Measurements from ENCODE around the gene SLC38A2.

SLC38A2 gene

DNA sequence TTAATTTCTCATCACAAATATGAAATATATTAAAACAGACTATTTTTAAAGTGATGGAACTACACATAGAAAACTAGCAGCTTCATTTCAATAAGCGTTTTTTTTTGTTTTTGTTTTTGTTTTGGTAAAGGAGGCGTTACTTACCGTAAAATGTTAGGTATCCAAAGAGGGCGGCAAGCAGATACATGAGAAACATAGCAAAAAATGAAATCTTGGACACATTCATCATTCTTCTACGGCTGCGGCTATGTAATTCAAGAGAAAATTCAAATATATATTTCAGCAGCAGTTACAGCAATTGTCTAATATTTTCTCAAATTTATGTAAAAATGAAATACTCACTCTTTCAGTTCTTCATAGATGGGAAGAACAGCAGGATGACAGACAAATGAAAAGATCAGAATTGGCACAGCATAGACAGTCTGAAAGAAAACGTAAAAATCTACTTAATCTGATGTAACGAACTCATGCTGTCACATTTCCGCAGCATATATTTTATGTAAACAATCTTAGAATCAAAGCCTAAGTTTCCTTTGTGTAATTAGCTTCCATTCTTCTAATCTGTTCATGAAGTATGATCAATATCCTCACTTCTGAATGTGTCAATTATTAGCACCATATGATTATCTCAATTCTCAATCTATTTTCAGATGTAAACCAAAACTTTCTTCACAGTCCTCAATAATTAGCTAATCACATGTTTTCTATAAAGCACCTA is 8.8 kb downstream of the SLC38A2 start:
- Histone ChIP-seq H3K27me3 (ENCODE audit: control insufficient read depth, insufficient read depth, low read length) (no peaks in the 10 kb centered on the region), H3K36me3 (ENCODE audit: control insufficient read depth, insufficient read depth, low read length) (peaks cover 9% of the 10 kb centered on the region), H3K4me1 (ENCODE audit: control insufficient read depth, insufficient read depth, low read length) (peaks cover 36% of the 10 kb centered on the region), H3K9me3 (ENCODE audit: control insufficient read depth, low read length) (no peaks in the 10 kb centered on the region), H3K9ac (ENCODE audit: low read length) (no peak overlapping the region), H3K4me3 (ENCODE audit: low read length) (no peak overlapping the region)

DNA sequence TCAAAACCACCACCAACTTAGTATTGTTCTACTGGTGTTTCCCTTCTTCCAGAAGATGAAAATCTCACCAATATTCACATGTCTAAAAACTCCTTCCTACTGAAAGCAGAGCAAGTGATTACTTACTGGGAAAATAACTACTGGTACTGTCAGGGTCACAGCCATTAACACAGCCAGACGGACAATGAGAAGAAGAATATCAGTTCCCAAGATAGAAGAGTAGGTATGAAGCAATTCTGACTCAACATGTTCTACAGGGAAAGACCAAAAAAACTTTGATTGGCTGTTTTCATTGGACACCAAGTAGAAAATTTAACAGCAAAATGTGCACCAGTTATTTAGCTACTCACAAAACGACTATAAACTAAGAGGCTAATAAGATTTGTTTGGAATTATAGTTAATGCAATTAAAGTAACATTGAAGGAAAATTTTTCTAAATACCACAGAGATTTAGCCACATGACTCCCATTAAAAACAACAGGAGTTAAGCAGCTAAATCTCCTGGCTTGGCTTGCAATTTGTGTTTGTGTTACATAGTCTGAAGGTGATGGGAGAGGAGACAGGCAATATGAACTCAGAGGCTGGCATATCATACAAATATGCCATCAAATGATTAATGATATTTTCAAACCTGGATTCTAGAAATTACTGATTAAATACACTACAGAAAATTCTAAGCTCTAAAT is 9.5 kb downstream of the SLC38A2 start:
- H3K27me3 ChIP-seq (ENCODE audit: control insufficient read depth, insufficient read depth, low read length) = no peaks in the 10 kb centered on the region
- no peak overlapping the region for H3K4me3 ChIP-seq (ENCODE audit: low read length)
- peaks cover 29% of the 10 kb centered on the region for H3K4me1 ChIP-seq (ENCODE audit: control insufficient read depth, insufficient read depth, low read length)
- H3K9me3 ChIP-seq (ENCODE audit: control insufficient read depth, low read length) = no peaks in the 10 kb centered on the region
- no peak overlapping the region for H3K9ac ChIP-seq (ENCODE audit: low read length)
- H3K36me3 ChIP-seq (ENCODE audit: control insufficient read depth, insufficient read depth, low read length) = peaks cover 9% of the 10 kb centered on the region

DNA sequence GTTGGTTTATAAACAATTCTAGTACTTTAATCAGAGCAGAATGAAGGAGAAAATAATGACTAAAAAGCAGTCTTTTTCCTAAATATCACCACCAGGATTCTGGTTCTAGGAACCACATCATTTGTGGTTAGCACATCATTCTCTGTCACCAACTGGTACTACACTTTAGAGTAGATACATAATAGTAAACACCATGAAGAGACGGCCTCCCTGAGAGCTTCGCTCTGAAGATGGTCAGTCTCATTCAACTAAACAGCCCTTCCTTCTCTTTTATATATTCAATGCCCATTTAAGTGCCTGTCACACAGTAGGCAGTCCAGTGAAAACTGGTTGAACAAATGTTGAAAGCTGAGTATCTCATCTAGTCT is 10.9 kb downstream of the SLC38A2 start:
- no peaks in the 10 kb centered on the region for H3K36me3 ChIP-seq (ENCODE audit: control insufficient read depth, insufficient read depth, low read length)
- peaks cover 19% of the 10 kb centered on the region for H3K4me1 ChIP-seq (ENCODE audit: control insufficient read depth, insufficient read depth, low read length)
- no peaks in the 10 kb centered on the region for H3K9me3 ChIP-seq (ENCODE audit: control insufficient read depth, low read length)
- no peak overlapping the region for H3K4me3 ChIP-seq (ENCODE audit: low read length)
- H3K27me3 ChIP-seq (ENCODE audit: control insufficient read depth, insufficient read depth, low read length) = no peaks in the 10 kb centered on the region
- no peak overlapping the region for H3K9ac ChIP-seq (ENCODE audit: low read length)

DNA sequence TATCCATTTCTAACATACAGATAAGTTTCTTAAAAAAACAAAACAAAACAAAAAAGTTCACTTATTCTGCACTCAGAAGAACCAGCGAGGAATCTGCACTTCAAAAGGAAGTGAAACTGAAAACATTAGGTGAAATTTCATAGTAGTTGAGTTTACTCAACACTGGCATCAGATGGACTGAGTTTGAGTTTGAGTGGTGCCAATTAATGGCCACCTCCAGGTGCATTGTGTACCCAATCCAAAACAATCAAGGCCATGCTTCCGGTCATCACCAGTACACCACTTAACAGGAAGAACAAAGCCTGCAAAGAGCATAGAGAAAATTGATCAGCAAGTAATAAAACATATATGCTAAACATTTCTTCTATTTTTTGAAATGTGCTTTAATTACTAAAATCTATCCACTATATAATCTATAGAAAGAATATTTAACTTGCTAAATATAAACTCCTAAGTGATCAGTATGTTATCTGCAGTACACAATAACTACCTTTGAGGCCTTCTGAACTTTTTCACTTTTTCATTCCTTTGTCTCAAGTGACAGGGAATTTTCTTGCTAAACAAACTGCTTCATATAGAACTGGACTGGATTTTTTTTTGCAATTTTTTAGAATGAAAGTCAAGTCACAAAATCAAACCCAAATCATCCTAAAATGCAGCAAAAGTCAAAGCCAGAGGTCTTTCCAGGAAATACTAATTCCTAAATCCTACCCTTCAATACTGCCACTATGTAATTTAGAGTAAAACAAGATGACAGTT is 11.5 kb downstream of the SLC38A2 start:
- Histone ChIP-seq H3K9ac (ENCODE audit: low read length) (no peak overlapping the region), H3K36me3 (ENCODE audit: control insufficient read depth, insufficient read depth, low read length) (no peaks in the 10 kb centered on the region), H3K27me3 (ENCODE audit: control insufficient read depth, insufficient read depth, low read length) (no peaks in the 10 kb centered on the region), H3K9me3 (ENCODE audit: control insufficient read depth, low read length) (no peaks in the 10 kb centered on the region), H3K4me3 (ENCODE audit: low read length) (no peak overlapping the region), H3K4me1 (ENCODE audit: control insufficient read depth, insufficient read depth, low read length) (peaks cover 17% of the 10 kb centered on the region)

DNA sequence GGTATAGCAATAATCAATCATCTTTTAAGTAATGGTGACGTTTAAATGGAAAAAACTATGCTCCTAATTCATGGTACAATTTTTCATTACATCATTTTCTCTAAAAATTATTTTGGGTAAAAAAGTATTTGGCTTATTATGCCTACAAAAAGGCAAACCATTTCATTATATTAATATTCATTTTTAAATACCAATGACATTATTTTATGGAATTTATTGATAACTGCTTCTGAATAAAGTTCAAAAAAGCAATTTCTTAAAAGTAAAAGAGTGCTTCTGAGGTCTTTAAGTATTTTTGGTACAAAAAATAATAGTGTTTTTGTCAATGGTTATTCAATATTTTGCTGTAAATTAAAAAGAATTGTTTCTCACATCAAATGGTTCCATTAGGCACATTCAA is 12.2 kb downstream of the SLC38A2 start:
- Histone ChIP-seq H3K9ac (ENCODE audit: low read length) (no peak overlapping the region), H3K27me3 (ENCODE audit: control insufficient read depth, insufficient read depth, low read length) (no peaks in the 10 kb centered on the region), H3K4me3 (ENCODE audit: low read length) (no peak overlapping the region), H3K9me3 (ENCODE audit: control insufficient read depth, low read length) (no peaks in the 10 kb centered on the region), H3K36me3 (ENCODE audit: control insufficient read depth, insufficient read depth, low read length) (no peaks in the 10 kb centered on the region), H3K4me1 (ENCODE audit: control insufficient read depth, insufficient read depth, low read length) (peaks cover 10% of the 10 kb centered on the region)

DNA sequence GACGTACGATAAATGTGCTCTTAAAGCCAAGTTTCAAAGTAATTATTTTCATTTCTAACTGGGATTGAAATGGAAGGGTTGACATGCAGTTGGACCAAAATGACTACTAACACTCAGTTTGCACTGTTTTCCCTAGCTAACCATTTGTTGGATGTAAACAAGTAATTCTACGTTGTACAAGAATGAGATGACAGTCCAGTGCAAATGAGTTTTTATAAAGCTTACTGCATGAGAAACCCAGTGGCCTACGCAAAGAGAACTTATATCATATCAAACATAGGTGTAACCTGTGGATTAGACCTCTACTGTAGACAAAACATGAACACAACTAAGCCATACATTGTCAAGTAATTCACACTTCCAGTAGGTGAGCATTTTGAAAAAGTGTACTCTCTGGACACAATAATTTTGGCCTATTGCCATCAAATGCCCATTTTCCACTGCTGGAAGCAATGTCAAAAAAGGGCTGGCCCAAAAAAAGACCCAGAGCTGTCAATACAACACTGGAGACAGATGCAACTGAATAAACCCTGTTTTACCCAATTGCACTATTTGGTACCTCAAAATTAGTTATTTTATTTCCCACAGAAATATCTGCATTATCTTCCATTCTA is 12.8 kb downstream of the SLC38A2 start:
- no peaks in the 10 kb centered on the region for H3K9me3 ChIP-seq (ENCODE audit: control insufficient read depth, low read length)
- H3K27me3 ChIP-seq (ENCODE audit: control insufficient read depth, insufficient read depth, low read length) = no peaks in the 10 kb centered on the region
- H3K4me1 ChIP-seq (ENCODE audit: control insufficient read depth, insufficient read depth, low read length) = peaks cover 13% of the 10 kb centered on the region
- no peaks in the 10 kb centered on the region for H3K36me3 ChIP-seq (ENCODE audit: control insufficient read depth, insufficient read depth, low read length)
- H3K9ac ChIP-seq (ENCODE audit: low read length) = no peak overlapping the region
- no peak overlapping the region for H3K4me3 ChIP-seq (ENCODE audit: low read length)

DNA sequence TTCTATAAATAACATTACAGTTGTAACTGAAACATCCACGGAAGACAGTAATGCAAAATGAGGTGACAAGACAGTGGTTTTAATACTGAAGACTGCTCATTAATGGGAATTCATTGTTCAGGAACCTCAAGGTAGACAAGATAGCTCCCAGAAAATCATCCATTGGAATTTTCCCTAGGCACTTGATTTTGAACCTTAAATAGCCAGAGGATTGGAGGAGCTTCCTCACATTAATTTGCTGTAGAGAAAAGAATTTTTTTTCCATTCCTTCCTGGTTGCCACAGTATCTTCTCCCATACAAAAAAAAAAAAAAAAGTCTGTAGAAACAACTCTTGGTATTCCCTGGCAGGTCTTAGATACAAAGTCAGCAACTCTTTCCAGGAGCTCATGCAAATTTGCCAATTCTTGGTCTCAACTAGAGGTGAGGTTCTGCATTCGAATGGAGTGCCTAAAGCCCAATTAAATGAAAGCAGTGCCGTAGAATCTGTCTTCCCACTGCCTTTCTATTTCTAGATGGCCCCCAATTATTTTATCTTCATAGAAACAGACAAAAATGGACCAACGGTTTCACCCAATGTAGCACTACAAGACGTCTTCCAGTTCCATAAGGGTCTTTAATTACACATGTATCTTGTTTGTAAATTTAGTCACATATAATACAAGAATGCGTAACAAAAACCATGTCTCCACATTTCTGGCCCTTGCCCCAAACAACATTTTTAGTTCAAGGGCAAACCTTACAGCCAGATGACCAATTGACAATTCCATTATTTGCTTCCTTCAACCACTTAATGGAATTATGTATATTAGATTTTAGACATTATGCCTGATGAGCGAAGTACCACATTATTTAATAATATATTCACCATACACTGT is 13.5 kb downstream of the SLC38A2 start:
- no peak overlapping the region for H3K9ac ChIP-seq (ENCODE audit: low read length)
- H3K9me3 ChIP-seq (ENCODE audit: control insufficient read depth, low read length) = no peaks in the 10 kb centered on the region
- H3K36me3 ChIP-seq (ENCODE audit: control insufficient read depth, insufficient read depth, low read length) = no peaks in the 10 kb centered on the region
- H3K4me1 ChIP-seq (ENCODE audit: control insufficient read depth, insufficient read depth, low read length) = peaks cover 13% of the 10 kb centered on the region
- H3K27me3 ChIP-seq (ENCODE audit: control insufficient read depth, insufficient read depth, low read length) = no peaks in the 10 kb centered on the region
- H3K4me3 ChIP-seq (ENCODE audit: low read length) = no peak overlapping the region

DNA sequence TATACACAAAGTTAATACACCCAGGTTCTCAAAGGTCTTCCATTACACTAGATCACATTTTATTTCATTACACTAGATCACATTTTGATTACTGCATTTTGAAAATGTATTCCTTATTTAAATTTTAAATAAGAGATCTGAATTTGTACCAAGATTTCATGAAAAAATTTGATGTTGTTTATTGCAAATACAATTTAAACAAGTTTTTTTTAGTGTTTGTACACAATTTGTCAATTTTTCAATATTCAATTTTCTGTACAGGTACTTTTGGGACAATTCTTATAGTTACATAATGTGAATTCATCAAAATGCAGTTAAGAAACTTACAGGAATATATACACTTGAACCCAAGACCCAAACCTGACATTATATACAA is 14.3 kb downstream of the SLC38A2 start:
- Histone ChIP-seq H3K9ac (ENCODE audit: low read length) (no peak overlapping the region), H3K27me3 (ENCODE audit: control insufficient read depth, insufficient read depth, low read length) (no peaks in the 10 kb centered on the region), H3K4me1 (ENCODE audit: control insufficient read depth, insufficient read depth, low read length) (peaks cover 9% of the 10 kb centered on the region), H3K36me3 (ENCODE audit: control insufficient read depth, insufficient read depth, low read length) (no peaks in the 10 kb centered on the region), H3K9me3 (ENCODE audit: control insufficient read depth, low read length) (no peaks in the 10 kb centered on the region), H3K4me3 (ENCODE audit: low read length) (no peak overlapping the region)

DNA sequence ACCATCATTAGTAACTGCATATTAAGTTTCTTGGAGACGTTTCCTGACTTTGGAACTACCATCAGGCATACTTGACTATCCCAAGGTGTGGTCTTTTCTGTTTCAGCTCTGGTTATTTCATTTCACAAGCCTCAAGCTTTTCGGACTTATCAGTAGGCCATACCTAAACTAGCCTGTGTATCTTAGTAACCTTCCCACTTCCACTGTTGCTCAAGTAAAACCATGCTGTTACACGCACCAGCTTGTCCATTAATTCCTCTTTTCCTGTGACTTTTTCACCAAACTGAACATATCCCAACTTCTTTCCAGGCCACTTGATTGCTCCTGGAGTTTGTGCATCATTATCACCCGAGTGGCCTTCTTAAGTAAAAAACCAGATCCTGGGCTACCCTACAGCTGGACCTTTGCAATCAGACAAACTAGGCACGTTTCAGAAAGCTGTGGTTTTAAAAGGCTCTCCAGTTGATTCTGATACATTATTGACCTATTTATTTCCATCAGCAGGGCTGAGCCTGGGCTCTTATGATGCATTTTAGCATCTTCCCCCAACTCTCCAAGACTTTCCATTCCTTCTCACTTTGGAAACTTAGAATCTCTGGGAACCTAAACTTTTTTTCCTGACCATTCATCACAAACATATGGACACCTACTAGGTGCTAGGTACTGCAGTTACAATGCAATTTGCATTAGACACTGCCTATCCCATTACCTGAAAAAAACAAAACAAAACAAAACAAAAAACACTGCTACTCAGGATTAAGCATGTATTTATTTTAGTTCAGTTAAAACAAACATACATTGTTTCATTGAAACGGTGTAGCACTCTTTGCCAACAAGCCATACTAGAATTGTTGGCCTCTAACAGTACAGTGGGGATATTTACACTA is 14.9 kb downstream of the SLC38A2 start:
- no peaks in the 10 kb centered on the region for H3K27me3 ChIP-seq (ENCODE audit: control insufficient read depth, insufficient read depth, low read length)
- no peak overlapping the region for H3K9ac ChIP-seq (ENCODE audit: low read length)
- H3K4me3 ChIP-seq (ENCODE audit: low read length) = no peak overlapping the region
- H3K4me1 ChIP-seq (ENCODE audit: control insufficient read depth, insufficient read depth, low read length) = peaks cover 9% of the 10 kb centered on the region
- H3K9me3 ChIP-seq (ENCODE audit: control insufficient read depth, low read length) = no peaks in the 10 kb centered on the region
- H3K36me3 ChIP-seq (ENCODE audit: control insufficient read depth, insufficient read depth, low read length) = no peaks in the 10 kb centered on the region

DNA sequence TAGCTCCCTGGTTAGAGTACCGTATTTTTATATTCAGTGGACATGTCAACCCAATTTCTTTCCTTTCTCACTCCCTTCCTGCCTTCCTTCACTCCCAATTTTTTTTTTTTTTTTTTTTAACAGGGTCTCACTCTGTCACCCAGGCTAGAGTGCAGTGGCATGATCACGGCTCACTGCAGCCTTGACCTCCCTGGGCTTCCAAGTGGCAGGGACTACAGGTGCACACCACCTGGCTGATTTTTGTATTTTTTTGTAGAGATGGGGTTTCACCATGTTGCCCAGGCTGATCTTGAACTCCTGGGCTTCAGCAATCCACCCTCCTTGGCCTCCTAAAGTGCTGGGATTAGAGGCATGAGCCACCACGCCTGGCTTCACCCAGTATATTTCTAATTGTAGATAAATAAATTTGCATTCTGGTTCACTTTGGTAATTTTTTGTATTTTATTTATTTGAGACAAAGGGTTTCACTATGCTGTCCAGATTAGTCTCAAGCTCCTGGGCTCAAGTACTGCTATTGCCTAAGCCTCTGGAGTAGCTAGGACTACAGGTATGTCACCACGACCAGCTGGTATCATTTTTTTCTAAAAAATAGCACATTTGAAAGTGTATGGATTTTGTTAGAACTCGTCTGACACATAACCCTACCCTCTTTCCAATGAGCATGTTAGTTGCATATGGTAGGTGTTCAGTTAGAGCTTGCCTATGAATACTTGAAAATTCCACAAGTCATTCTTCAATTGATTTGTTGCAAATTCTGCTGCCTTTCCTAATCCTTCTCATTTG is 15.7 kb downstream of the SLC38A2 start:
- Histone ChIP-seq H3K4me1 (ENCODE audit: control insufficient read depth, insufficient read depth, low read length) (peaks cover 9% of the 10 kb centered on the region), H3K9me3 (ENCODE audit: control insufficient read depth, low read length) (no peaks in the 10 kb centered on the region), H3K36me3 (ENCODE audit: control insufficient read depth, insufficient read depth, low read length) (no peaks in the 10 kb centered on the region), H3K9ac (ENCODE audit: low read length) (no peak overlapping the region), H3K4me3 (ENCODE audit: low read length) (no peak overlapping the region), H3K27me3 (ENCODE audit: control insufficient read depth, insufficient read depth, low read length) (no peaks in the 10 kb centered on the region)
